Stimulated activated CD8-positive, alpha-beta memory T cell treated with anti-CD3 and anti-CD28 coated beads, Interleukin-7, amount 100 ng/mL, for 4 hours (primary cell): ENCODE measurements around the gene PTPRD.
"Not testable (repeated sequence)": the region's sequence is repeated elsewhere in the genome, so short reads cannot be mapped to it uniquely, and the experiment has no call there.

Experiments used
- DNase-seq, 2 donors: peaks; one replicate each; pipeline ENCODE4 v3.0.0-alpha.2; 2020; ENCODE audit warnings: low read depth in 2 of 2

The PTPRD gene

DNA sequence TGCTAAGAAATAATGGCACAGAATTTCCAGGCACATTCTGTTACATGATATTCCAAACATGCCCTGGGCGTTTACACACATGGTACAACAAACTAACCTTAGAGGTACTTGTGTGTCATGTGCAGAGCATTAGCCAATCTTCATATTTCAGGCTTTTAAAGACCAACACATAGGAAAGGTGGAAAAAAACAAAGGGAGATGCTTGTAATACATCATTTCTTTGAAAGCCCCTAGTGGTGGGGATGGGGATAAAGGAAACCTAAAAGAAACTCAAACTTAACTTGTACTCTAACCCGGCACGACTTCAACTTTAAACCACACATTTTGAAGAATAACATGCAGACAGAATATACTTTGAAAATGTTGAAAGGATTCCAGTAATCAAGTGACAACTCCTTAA is 133.6 kb downstream of the PTPRD start:
- no peak for DNase-seq

DNA sequence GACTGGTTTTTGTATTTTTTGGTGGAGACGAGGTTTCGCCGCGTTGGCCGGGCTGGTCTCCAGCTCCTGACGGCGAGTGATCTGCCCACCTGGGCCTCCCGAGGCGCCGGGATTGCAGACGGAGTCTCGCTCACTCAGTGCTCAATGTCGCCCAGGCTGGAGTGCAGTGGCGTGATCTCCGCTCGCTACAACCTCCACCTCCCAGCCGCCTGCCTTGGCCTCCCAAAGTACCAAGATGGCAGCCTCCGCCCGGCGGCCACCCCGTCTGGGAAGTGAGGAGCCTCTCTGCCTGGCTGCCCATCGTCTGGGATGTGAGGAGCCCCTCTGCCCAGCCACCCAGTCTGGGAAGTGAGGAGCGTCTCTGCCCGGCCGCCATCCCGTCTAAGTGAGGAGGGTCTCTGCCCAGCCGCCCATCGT is 163.6 kb downstream of the PTPRD start:
- peak in 1 of 2 donors; percentile 0 for DNase-seq

DNA sequence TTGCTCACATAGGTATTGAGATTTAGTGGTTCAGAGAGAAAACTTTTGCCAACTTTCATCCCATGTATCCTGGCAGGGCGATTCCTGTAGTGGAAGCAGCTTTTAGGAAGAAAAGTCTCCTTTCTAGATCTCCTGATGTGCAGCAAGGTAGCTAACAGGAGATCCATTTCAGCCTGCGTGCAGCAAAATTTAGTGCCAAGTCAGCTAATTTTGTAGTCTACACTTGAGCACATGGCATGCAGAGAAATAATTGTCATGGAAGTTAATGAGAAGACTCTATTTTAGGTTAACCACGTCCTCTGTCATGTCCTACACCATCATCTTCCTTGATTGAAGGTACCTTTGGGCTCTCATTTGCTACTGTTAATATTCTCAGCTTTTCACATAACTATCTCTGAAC is 165.8 kb downstream of the PTPRD start:
- no peak for DNase-seq

DNA sequence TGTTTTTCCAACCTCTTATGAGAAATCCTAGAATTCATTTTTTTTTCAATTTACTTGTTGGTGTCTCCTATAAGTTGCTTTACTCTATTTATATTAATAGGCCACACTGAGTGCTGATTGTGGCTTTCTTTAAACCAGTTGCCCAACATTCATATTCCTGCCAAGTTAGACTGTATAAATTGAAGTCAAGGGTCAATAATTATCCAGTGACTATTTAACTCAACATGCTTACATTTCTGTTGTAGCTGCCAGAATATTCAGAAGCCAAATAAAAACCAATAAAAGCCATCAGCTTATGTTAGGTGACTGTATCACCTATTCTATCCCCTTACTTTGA is 169.0 kb downstream of the PTPRD start:
- DNase-seq, result no peak

DNA sequence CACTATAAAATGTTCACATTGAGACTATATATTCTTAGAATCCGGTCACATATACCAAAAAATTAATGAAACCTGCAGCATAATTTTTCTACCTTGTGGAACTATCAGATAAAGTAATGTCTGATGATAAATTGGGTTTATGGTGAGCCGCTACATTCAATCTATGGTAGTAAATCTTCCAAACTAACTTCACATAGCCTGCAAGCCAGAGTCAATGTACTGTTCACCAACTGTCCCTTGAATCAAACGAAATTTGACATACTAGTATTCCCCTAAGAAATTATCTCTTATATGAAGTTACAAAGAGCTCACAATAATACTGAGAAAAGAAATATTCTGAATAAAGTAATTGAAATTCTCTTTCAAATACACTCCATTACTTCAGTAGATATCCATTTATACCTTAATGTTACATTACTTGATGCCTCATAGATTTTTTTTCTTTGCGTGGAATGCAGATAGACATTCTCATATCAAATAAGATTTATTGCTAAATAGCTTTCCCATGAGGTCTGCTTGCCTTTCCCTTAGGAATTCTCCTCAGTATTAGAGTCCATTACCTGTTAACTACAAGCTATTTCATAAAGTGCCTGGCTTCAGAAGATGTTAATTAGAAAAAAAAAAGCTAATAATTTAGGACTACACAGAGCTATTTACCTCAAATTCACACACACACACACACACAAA is 169.5 kb downstream of the PTPRD start:
- DNase-seq, result no peak

DNA sequence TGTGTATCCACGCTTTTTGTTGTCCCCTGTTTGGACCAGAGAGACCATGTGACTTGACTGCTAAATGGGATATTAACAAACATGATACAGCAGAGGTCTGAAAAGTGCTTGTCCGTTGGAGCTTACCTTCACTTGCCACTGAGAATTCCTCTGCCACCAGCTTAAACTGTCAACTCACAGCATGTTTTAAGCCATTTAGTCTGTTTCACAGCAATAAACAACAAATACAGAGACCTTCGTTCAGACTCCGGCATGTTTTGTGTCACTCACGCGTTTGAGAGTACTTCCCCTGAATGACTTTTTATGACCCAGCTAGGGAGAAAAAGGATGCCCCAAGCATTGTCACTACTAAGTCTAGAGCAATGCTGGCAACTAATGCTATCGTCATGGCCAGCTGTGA is 173.8 kb downstream of the PTPRD start:
- DNase-seq, result no peak

DNA sequence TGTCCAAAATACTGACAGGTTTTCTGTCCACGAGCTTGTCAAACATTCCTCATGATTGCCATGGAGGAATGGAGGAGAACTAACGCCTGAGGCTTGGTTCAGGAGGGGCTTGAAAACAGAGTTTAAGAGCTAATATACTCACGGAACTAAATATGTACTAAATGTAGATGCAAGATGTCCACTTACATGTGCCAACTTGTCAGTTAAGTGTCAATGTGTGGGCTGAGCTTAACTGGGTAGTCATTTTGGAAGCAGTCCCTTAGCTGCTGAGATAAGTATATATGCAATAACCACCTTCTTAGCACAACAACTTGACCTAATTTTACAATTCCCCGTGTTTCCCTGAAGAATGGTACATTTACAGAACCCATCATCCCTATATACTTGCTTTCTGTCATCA is 176.0 kb downstream of the PTPRD start:
- no peak for DNase-seq

DNA sequence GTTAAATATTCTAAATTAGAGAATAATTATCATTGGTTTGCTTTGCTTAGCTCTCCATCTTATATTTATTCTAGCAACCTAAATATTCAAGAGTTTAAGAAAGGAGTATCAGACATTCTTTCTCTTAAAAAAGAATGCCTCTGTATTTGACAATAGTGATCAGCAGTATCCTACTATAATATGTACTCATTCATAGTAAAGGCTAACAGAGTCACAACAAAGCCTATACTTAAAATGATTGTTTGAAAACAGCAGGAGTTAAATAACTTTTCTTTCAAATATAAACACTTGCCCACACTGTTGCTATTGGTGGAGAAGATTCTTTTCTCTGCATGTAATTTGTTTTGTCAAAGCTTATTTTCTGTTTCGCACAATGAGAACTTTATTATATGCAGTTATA is 178.4 kb downstream of the PTPRD start:
- DNase-seq, result no peak

DNA sequence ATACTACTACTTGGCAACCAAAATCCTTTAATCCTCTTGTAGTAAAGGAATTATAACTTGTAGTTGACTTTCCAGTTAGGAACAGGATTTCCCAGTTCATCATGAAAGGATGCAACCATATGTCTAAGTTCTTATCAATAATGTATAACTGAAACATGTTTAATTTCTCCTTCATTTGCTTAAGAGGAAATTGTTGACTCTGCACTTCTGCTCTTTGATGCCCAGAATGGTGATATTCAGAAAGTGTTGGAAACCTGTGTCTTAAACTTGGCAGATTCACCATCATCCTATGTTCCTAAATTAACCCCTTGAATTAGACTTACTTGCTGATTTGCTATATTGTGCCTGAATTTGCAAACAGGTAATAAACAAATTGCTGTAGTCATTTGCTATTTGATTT is 201.5 kb downstream of the PTPRD start:
- DNase-seq, result no peak

DNA sequence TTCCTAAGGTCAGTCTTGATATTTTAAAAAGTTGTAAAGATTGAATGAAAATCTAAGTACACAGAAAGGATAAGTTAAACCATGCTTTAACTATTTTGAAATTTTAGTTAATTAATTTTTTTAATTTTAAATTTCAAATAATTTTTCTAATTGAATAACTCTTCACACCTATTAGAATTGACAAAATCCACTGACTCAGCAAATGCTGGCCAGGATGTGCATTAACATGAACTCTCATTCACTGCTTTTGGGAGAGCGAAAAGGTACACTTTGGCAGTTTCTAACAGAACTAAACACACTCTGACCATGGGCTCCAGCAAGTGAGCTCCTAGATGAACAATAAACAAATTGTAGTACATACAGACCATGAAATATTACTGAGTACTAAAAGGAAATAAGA is 209.5 kb downstream of the PTPRD start:
- DNase-seq, result no peak

DNA sequence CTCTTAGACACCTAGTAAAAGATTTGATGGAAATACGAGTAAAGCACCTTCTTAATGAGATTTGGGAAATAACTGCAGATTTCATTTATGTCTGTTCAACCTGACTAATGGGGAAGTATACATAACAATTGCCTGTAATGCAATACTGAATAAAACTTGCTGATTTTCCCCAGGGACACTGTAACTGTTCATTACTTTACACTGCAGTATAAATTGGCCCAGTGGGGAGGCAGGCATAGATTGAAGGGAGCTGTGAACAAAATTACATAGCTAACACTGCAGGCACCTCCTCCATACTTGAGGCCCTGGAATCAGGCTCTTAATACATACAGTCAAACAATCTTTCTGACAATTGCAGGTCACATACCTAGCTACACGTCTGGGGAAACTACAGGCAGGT is 216.2 kb downstream of the PTPRD start:
- DNase-seq, result no peak

DNA sequence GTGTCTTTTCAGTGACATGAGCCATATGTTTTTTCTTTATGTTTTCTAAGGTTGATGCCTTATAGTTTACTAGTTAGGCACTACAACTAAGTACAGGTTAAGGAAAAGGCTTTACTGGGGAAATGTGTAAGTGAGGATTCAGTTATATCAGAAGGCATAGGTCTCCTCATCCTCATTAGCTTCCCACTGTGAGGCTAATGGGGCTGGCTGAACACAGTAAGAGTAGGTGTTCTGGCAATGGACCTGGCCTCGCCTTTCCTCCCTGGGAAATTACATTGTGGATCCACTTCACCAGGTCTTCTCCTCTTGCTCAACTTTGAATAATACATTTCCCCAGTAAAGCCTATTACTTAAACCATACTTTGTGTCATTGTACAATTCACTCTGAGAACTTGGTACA is 225.5 kb downstream of the PTPRD start:
- DNase-seq, result no peak

DNA sequence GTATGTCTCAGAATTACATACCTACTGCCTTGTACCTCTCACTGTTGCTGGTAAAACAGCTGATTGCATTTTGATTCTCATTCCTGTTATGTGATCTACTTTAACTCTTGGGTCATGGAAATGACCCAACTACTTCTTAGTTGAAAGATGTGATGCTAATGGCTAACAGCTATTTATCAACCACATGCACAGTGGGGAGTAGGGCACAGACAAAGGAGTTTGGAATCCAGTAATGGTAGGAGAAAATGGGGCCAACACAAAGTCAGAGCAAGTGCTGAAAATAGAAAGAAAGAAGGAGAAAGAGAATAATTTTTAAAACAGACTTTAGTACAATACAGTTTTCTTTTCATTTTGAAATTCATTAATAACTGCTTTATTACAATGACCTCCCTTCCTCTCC is 241.0 kb downstream of the PTPRD start:
- DNase-seq, result no peak

DNA sequence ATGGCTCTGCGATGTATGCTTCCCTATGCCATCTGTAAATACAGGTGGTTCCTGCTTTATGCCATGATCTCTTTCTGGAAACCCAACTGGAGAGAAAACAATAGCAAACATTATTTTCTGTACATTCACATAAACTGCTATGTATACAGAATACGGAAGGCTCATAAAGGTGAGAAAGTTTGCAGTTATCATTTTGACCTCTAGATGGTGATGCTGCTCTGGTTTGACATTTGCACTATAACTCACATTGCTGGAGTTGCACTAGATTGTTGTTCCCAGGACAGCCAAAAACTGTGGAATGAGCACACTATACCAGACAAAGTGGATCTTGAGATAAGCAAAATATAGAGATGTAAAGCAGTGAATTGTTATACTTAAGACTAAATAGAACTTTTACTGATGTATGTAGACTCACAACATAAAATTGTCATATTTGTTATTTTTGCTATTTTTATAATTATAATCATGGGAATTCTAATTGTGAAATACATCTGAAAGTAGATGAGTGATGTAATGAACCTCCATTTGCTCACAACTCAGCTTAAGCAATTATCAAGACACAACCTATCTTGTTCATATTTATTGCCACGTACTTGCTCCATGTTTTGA is 246.5 kb downstream of the PTPRD start:
- no peak for DNase-seq

DNA sequence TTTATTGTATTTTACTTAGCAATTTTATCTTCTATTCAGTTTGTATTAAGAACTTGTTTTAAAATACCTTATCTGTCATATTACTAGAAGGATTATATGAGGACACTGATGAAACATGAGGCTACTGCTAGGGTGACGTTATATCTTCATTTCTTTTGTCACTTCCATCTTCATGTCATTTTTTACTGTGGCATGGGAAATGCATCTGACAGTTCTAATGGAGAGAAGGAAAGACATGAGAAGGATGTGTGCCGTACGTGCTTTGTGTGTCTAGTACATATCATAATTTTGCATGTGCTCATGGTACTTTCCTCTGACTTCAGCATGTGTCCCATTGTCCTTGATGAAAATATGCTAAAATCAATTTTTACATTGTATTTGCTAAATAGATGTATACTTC is 258.2 kb downstream of the PTPRD start:
- no peak for DNase-seq

DNA sequence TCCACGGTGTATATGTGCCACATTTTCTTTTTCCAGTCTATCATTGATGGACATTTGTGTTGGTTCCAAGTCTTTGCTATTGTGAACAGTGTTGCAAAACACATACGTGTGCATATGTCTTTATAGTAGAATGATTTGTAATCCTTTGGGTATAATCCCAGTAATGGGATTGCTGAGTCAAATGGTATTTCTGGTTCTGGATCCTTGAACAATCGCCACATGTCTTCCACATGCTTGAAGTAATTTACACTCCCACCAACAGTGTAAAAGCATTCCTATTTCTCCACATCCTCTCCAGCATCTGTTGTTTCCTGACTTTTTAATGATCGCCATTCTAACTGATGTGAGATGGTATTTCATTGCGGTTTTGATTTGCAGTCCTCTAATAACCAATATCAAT is 267.2 kb downstream of the PTPRD start:
- DNase-seq, result not testable (repeated sequence)

DNA sequence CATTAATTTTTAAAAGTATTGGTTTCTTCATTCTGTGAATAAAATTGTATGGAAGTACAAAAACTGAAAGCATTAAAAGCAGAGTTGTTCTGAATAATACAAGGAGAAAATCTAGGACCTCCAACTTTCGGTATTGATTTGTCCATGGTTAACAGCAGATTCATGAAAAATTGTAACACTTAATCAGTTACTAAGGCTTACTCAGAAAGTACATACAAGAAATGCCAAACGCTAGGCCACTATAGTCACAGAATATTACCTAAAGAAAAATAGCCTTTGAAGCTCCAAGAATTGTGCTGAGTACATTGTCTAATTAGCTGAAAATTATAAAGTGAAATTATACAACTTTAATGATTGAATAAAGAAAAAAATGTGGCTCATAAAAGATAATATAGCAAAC is 271.7 kb downstream of the PTPRD start:
- DNase-seq, result no peak

DNA sequence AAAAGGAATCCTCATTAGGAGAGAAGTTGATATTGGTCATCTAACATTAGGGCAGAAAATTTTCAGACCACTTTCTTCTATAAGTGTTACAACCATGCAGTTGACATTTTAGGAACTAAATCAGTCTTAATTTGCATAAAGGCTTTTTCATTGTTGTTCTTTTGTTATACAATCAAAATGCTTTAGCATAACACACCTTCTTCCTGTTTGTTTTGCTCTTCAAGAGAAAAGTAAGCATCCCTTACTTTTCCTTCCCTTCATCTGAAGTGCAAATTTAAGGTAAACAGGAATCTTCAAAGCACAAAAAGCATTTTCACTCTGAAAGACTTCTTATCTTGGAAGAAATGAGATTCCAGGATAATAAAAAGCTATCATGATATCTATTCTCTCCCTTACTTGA is 273.6 kb downstream of the PTPRD start:
- no peak for DNase-seq

DNA sequence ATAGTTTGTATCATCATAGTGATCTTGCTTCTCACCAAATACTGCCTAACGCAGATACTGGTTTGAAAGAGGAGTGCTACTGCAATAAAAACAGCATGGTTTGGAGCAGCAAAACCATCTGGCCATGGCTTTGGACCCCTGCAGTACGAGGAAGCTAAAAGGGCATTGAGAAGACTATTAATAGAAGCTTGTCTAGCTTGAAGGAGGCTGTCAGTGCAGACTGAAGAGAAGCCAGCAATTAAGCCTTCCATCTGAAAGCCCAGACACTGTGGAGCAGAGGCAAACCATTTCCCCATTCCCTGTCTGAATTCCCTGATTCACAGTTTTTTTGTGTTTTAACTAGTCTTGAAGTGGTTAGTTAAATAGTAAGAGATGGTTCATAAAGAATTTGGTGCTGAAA is 281.6 kb downstream of the PTPRD start:
- no peak for DNase-seq

DNA sequence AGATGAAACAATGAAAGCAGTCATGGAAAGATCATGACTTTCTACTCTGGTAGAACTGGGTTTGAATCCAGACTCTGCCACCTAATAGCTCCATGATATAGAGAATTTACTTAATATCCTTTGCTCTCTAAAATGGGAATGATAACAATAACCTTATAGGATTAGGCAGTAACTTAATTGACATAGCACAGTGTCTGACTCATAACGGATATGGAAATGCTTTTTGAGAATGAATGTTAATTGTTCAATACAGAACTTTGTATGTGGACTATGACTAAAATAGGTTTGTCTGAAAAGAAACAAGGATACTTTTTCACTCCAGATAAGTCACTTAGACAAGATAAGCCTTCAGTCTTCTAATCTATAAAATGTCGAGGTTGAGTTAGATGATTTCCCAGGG is 330.7 kb downstream of the PTPRD start:
- no peak for DNase-seq

DNA sequence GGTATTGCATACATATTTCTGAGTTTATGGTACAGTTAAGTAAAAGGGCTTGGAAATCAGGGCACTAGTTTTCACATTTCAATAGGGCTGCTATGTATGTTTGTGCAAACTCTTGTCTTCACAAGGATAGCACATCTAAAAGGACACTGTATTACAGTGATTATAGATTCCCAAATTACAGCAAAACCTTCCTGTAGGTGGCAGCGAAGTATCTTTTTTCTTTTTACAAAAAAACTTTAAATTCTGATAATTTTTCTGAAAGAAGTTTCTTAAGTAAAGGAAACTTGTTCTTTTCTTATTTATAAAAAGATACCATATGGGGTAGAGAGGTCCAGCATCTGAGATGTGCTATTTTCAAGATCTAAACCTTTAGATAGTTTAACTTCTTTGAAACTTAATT is 337.8 kb downstream of the PTPRD start:
- no peak for DNase-seq

DNA sequence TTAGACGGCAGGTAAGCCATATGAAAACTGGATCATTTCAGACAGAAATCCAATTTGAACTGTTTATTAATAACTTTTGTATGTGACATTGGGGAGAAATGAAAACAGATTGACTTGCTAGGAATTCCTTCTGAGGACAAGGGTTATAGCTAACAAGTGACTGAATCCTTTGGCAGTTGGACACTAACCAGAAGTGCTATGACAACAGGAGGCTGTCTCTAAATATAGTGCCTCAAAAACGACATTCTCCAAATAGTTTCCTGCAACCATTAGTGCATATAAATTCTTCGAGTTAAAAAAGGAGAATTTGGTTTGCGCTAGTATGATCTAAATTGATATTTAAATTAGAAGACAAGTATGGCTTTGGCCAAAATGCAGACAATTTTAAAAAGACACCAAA is 338.6 kb downstream of the PTPRD start:
- DNase-seq, result no peak

DNA sequence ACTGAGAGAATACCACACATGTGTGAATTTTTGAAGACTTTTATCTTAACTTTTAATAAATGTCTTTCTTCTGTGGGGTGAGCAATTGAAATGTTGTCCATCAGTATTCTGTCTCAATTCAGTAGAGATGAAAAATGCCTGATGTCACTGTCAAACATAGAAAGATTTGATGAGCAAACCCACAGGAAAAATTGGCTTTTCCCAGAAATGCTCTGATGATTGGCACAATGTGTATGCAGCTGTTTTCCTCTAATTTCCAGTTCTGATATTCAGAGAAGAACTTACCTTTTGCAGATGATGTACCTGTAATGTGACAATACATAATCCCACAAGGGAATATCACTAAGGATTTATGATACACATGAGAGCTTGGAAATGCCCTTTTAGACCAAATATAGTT is 340.0 kb downstream of the PTPRD start:
- DNase-seq, result no peak
